H1 (cell line): ENCODE data around the gene MSH2. TPM values are rescaled to one million over a fixed set of nuclear protein-coding genes. Genes with fewer than 3 reads are reported as not detected.

Source experiments
- CTCF ChIA-PET: fragments of 300-600 bp; sonication (Branson Sonifier 250); formaldehyde crosslinking; loops from one replicate; lab custom pipeline; 2021; ENCODE audit not compliant: partially characterized antibody; lab: Charles Lee
- POLR2A ChIA-PET: fragments of 300-600 bp; sonication (Branson Sonifier 250); formaldehyde crosslinking; loops from one replicate; lab custom pipeline; 2021; ENCODE audit warnings: inconsistent platforms; ENCODE audit not compliant: partially characterized antibody; lab: Charles Lee
- DNase-seq, 2 experiments: peaks; one replicate each; pipeline versions ENCODE4 v3.0.0 to v3.0.0-alpha.2; 2010 to 2022; ENCODE audit warnings: low spot score in 2 of 2, low read depth in 1 of 2, mixed read lengths in 1 of 2
- FAIRE-seq: peaks from 2 replicates; lab custom pipeline; 2011; peaks lifted over from hg19 to GRCh38; lab: Jason Lieb, UNC
- H2AFZ ChIP-seq: 2 replicates; pipeline ENCODE4 v1.8.1; 2012; ENCODE audit warnings: low read length, inconsistent platforms
- H2AK5ac ChIP-seq: 2 replicates; pipeline ENCODE4 v1.6.1; 2013; ENCODE audit warnings: low read depth, low read length
- H2BK120ac ChIP-seq: replicated peaks from 2 replicates; pipeline ENCODE3; 2013; ENCODE audit warnings: low read depth, low read length, inconsistent platforms
- H2BK12ac ChIP-seq: 2 replicates; pipeline ENCODE4 v1.6.1; 2013; ENCODE audit warnings: low read depth, low read length
- H2BK15ac ChIP-seq: 2 replicates; pipeline ENCODE4 v1.6.1; 2013; ENCODE audit warnings: low read length
- H2BK20ac ChIP-seq: 2 replicates; pipeline ENCODE4 v1.6.1; 2013; ENCODE audit warnings: low read length
- H2BK5ac ChIP-seq: 2 replicates; pipeline ENCODE4 v1.6.1; 2013; ENCODE audit warnings: low read depth, low read length
- H3K14ac ChIP-seq: 2 replicates; pipeline ENCODE4 v1.6.1; 2013; ENCODE audit warnings: inconsistent platforms; ENCODE audit not compliant: insufficient read length
- H3K18ac ChIP-seq: 2 replicates; pipeline ENCODE4 v1.6.1; 2013; ENCODE audit warnings: low read length; ENCODE audit errors: extremely low read depth
- H3K23ac ChIP-seq: 2 replicates; pipeline ENCODE4 v1.6.1; 2013; ENCODE audit warnings: inconsistent platforms; ENCODE audit not compliant: insufficient read length
- H3K23me2 ChIP-seq: 2 replicates; pipeline ENCODE4 v1.6.1; 2013; ENCODE audit warnings: low read depth, low read length
- H3K27ac ChIP-seq: 2 replicates; pipeline ENCODE4 v1.6.1; 2011; ENCODE audit warnings: low read depth, low read length, inconsistent platforms
- H3K27me3 ChIP-seq, 4 experiments: replicated peaks in 1 of 4; 1 replicate in 1 of 4; 2 replicates in 3 of 4; pipeline versions ENCODE4 v1.6.1 to v1.8.1; 2011 to 2013; ENCODE audit warnings: low read length in 3 of 4, mild to moderate bottlenecking in 3 of 4, inconsistent platforms in 2 of 4, mixed read lengths in 2 of 4, moderate library complexity in 1 of 4; ENCODE audit not compliant: control insufficient read depth in 3 of 4, insufficient read depth in 3 of 4; ENCODE audit errors: extremely low read depth in 1 of 4
- H3K36me3 ChIP-seq, 4 experiments: 2 replicates each; pipeline versions ENCODE4 v1.6.1 to v1.8.1; 2011 to 2013; ENCODE audit warnings: mild to moderate bottlenecking in 4 of 4, low read length in 3 of 4, moderate library complexity in 2 of 4, control low read depth in 1 of 4, inconsistent platforms in 1 of 4; ENCODE audit not compliant: insufficient read depth in 4 of 4, control insufficient read depth in 2 of 4
- H3K4ac ChIP-seq: replicated peaks from 2 replicates; pipeline ENCODE3; 2013; ENCODE audit warnings: low read length, low read depth, mixed read lengths, inconsistent platforms; ENCODE audit not compliant: insufficient read length
- H3K4me1 ChIP-seq, 4 experiments: replicated peaks in 1 of 4; 1 replicate in 1 of 4; 2 replicates in 3 of 4; pipeline versions ENCODE4 v1.6.1 to v1.8.1; 2011 to 2013; ENCODE audit warnings: low read length in 3 of 4, inconsistent platforms in 2 of 4, mixed read lengths in 1 of 4; ENCODE audit not compliant: insufficient read depth in 4 of 4, control insufficient read depth in 3 of 4
- H3K4me2 ChIP-seq, 2 experiments: 2 replicates each; pipeline versions ENCODE4 v1.6.1 to v1.8.1; 2011 to 2013; ENCODE audit warnings: low read depth in 2 of 2, low read length in 2 of 2, control low read depth in 1 of 2, inconsistent platforms in 1 of 2, mild to moderate bottlenecking in 1 of 2; ENCODE audit not compliant: insufficient read depth in 1 of 2
- H3K4me3 ChIP-seq, 4 experiments: fragments of 200-600, 300-600 bp in 1 of 4; sonication (generic), shearing (Covaris generic), sonication (Bioruptor Twin) in 1 of 4; 2 replicates each; pipeline versions ENCODE4 v1.5.1 to v1.8.1; 2011 to 2016; ENCODE audit warnings: low read length in 4 of 4, low read depth in 3 of 4, control low read depth in 2 of 4, inconsistent platforms in 2 of 4, mild to moderate bottlenecking in 2 of 4, mixed read lengths in 1 of 4, moderate library complexity in 1 of 4; ENCODE audit not compliant: insufficient read depth in 2 of 4; ENCODE audit errors: extremely low read depth in 1 of 4
- H3K56ac ChIP-seq: replicated peaks from 2 replicates; pipeline ENCODE3; 2013; ENCODE audit warnings: low read depth, mild to moderate bottlenecking, mixed read lengths, low read length, inconsistent platforms; ENCODE audit not compliant: insufficient read length
- H3K79me1 ChIP-seq: 2 replicates; pipeline ENCODE4 v1.6.1; 2013; ENCODE audit warnings: low read depth, low read length, control low read depth
- H3K79me2 ChIP-seq, 2 experiments: 2 replicates each; pipeline versions ENCODE4 v1.6.1 to v1.8.1; 2012 to 2013; ENCODE audit warnings: low read length in 2 of 2, mild to moderate bottlenecking in 2 of 2, inconsistent platforms in 1 of 2; ENCODE audit not compliant: insufficient read depth in 2 of 2, control insufficient read depth in 1 of 2
- H3K9ac ChIP-seq, 4 experiments: replicated peaks in 1 of 4; 1 replicate in 1 of 4; 2 replicates in 3 of 4; pipeline versions ENCODE4 v1.6.1 to v1.8.1; 2011 to 2013; ENCODE audit warnings: low read depth in 3 of 4, low read length in 3 of 4, control low read depth in 2 of 4, mild to moderate bottlenecking in 2 of 4, moderate library complexity in 2 of 4, inconsistent platforms in 1 of 4; ENCODE audit errors: extremely low read depth in 1 of 4
- H3K9me3 ChIP-seq, 2 experiments: 2 replicates each; pipeline versions ENCODE4 v1.6.1 to v1.8.1; 2012 to 2013; ENCODE audit warnings: mild to moderate bottlenecking in 2 of 2, moderate library complexity in 2 of 2, control low read depth in 1 of 2, inconsistent platforms in 1 of 2, low read depth in 1 of 2, low read length in 1 of 2, mixed read lengths in 1 of 2; ENCODE audit not compliant: insufficient read depth in 2 of 2
- H4K20me1 ChIP-seq, 2 experiments: replicated peaks in 1 of 2; 2 replicates each; pipeline versions ENCODE3 to v1.8.1; 2011 to 2013; ENCODE audit warnings: inconsistent platforms in 2 of 2, low read length in 2 of 2, mild to moderate bottlenecking in 1 of 2; ENCODE audit not compliant: insufficient read depth in 2 of 2, control insufficient read depth in 1 of 2
- H4K5ac ChIP-seq: 2 replicates; pipeline ENCODE4 v1.6.1; 2013; ENCODE audit warnings: low read length, low read depth, mixed read lengths, inconsistent platforms; ENCODE audit not compliant: insufficient read length
- H4K8ac ChIP-seq: 2 replicates; pipeline ENCODE4 v1.8.0; 2013; ENCODE audit warnings: mild to moderate bottlenecking, moderate library complexity, low read length, inconsistent platforms; ENCODE audit not compliant: insufficient read depth; ENCODE audit errors: extremely low read depth
- H4K91ac ChIP-seq: replicated peaks from 2 replicates; pipeline ENCODE3; 2013; ENCODE audit warnings: low read length, mixed read lengths, inconsistent platforms; ENCODE audit not compliant: insufficient read length
- RFX5 ChIP-seq: IDR thresholded peaks from 2 replicates; pipeline ENCODE4 v1.6.1; 2011; ENCODE audit warnings: low read depth, low read length, improper control_type of control experiment, borderline replicate concordance
- SP2 ChIP-seq: IDR thresholded peaks from 2 replicates; pipeline ENCODE4 v1.6.1; 2012; ENCODE audit warnings: mild to moderate bottlenecking, low read length, inconsistent platforms
- WGBS, 2 experiments: shearing (Covaris generic) in 1 of 2; methylation state at CpG; one replicate each; pipeline versions ENCODE4 v1.1.6 to v1.1.7; 2013 to 2015; ENCODE audit warnings: low lambda C conversion rate in 2 of 2, mixed read lengths in 2 of 2, inconsistent platforms in 1 of 2, low coverage in 1 of 2, missing lambda C conversion rate in 1 of 2; ENCODE audit not compliant: insufficient replicate concordance in 2 of 2, insufficient coverage in 1 of 2, insufficient read length in 1 of 2; ENCODE audit errors: extremely low coverage in 1 of 2, missing lambda C conversion rate in 1 of 2; 5-methylcytosine and 5-hydroxymethylcytosine counted together
- polyA plus RNA-seq, 7 experiments: library from polyadenylated mRNA; depleted of rRNA in 3 of 7; stranded (reverse) in 5 of 7; unstranded in 2 of 7; fragments of >200 nt in 5 of 7; fragments of 200-250 nt in 2 of 7; gene quantifications; 1 replicate in 5 of 7; 2 replicates in 1 of 7; 4 replicates in 1 of 7; pipeline versions ENCODE4 v1.2.1 to v1.2.3, GENCODE V29; 2011 to 2013; ENCODE audit warnings: missing spikeins in 2 of 7, mixed read lengths in 2 of 7
- total RNA-seq: library from RNA; stranded (reverse); fragmentation: NEBNext Ultra II Directional; extraction: Animal tissue kit (Norgen Biotek cat#: 25700); gene quantifications from 2 replicates; pipeline ENCODE4 v1.2.1, GENCODE V29; 2021

The MSH2 gene
- total and polyA plus RNA-seq, 2 of the 8 experiments (the other 6 are each of a cell fraction or from before 2014, with no cell fraction given), result 64.1 to 228 TPM

- H2BK12ac ChIP-seq, result no peak overlapping the region
- no peak overlapping the region for H4K8ac ChIP-seq
- H3K79me2 ChIP-seq, result peaks cover 0 to 11% of the 10 kb centered on the region in 2 experiments; a peak in 2 of 4 replicates
- H2AK5ac ChIP-seq, result no peak overlapping the region
- H3K4me1 ChIP-seq, result no peaks in the 10 kb centered on the region
- no peak overlapping the region for H4K5ac ChIP-seq
- no peak overlapping the region for H3K23ac ChIP-seq
- no peaks in the 10 kb centered on the region for H3K27me3 ChIP-seq
- H3K4ac ChIP-seq, result no peak overlapping the region
- no peaks in the 10 kb centered on the region; the same call in 1 of the 2 replicates for H3K79me1 ChIP-seq
- 87% methylated on average over 4 of the region's 4 CpGs; no CpG with 5 or more reads in 1 of the 2 experiments for WGBS, 2 experiments
- no peak overlapping the region for H3K18ac ChIP-seq
- no peak overlapping the region for H3K4me3 ChIP-seq
- no peak overlapping the region for H2AFZ ChIP-seq
- TF ChIP-seq SP2 (no peak), RFX5 (no peak)
- TF ChIP-seq, all 59 proteins: peak for 0
- Histone ChIP-seq H3K9ac (no peak overlapping the region), H2BK15ac (no peak overlapping the region), H3K14ac (no peak overlapping the region), H3K23me2 (no peaks in the 10 kb centered on the region), H2BK120ac (no peak overlapping the region), H3K56ac (no peak overlapping the region), H3K4me2 (no peak overlapping the region), H2BK20ac (no peak overlapping the region), H3K27ac (no peak overlapping the region), H3K9me3 (no peaks in the 10 kb centered on the region), H3K36me3 (peaks cover 16 to 81% (median 50%) of the 10 kb centered on the region in 4 experiments), H2BK5ac (no peak overlapping the region), H4K20me1 (peaks cover 2 to 3% of the 10 kb centered on the region in 2 experiments), H4K91ac (no peak overlapping the region)
- FAIRE-seq (no peak), DNase-seq (no peak)
- ChIA-PET POLR2A (interaction anchor here (1.5 to 3.3 kb wide), 3 partner anchors 9 to 17 kb away, joined by 5 to 17 read pairs (median 6); no protein-coding TSS in a partner anchor), CTCF (interaction anchor here (1.5 kb wide), 1 partner anchor 10 kb away, joined by 12 read pairs; no protein-coding TSS in a partner anchor)
These were observed 23.8 kb downstream of the MSH2 start for GRCh38 chr2:47426786-47427185.
